Activated gamma-delta T cell (primary cell): Measurements from ENCODE around the gene PIK3IP1.
A peak's percentile ranks its signal among the peaks of the same experiment; 100 is the strongest.
"Not testable (repeated sequence)": the region's sequence is repeated elsewhere in the genome, so short reads cannot be mapped to it uniquely, and the experiment has no call there.

Experiments
- DNase-seq: peaks from one replicate; lab custom pipeline; 2025; lab: John Stamatoyannopoulos, UW
- total RNA-seq, 2 donors: gene quantifications; one replicate each; lab custom pipeline; 2026; lab: John Stamatoyannopoulos, UW

The PIK3IP1 gene
- total RNA-seq, result 535 to 611 reads per million in 2 donors

- DNase-seq, result peak; percentile 27
These were observed at the start of gene PIK3IP1 for GRCh38 chr22:31292236-31292989. Gene PIK3IP1 (minus strand): TSS chr22:31292488. CDS start chr22:31292344, 144 bp downstream.

- no peak for DNase-seq
These were observed 49.2 kb upstream of the PIK3IP1 start for GRCh38 chr22:31341386-31342088.

- DNase-seq, result no peak
These were observed 48.5 kb upstream of the PIK3IP1 start for GRCh38 chr22:31340765-31341247.

GRCh38 chr22:31340360-31340759 lies 48.1 kb upstream of the PIK3IP1 start:
- DNase-seq, result no peak

GRCh38 chr22:31339148-31339832 lies 47.0 kb upstream of the PIK3IP1 start:
- no peak for DNase-seq

GRCh38 chr22:31337178-31337577 lies 44.9 kb upstream of the PIK3IP1 start:
- no peak for DNase-seq

GRCh38 chr22:31334329-31334728 lies 42.0 kb upstream of the PIK3IP1 start:
- no peak for DNase-seq

GRCh38 chr22:31333641-31334040 lies 41.4 kb upstream of the PIK3IP1 start:
- DNase-seq, result no peak

GRCh38 chr22:31332886-31333285 lies 40.6 kb upstream of the PIK3IP1 start:
- DNase-seq, result no peak

- DNase-seq, result no peak
These were observed 39.7 kb upstream of the PIK3IP1 start for GRCh38 chr22:31332010-31332409.

GRCh38 chr22:31329453-31330215 lies 37.3 kb upstream of the PIK3IP1 start:
- no peak for DNase-seq

GRCh38 chr22:31329029-31329428 lies 36.7 kb upstream of the PIK3IP1 start:
- no peak for DNase-seq

GRCh38 chr22:31328544-31328960 lies 36.3 kb upstream of the PIK3IP1 start:
- DNase-seq, result no peak

GRCh38 chr22:31327806-31328543 lies 35.7 kb upstream of the PIK3IP1 start:
- no peak for DNase-seq

GRCh38 chr22:31326877-31327276 lies 34.6 kb upstream of the PIK3IP1 start:
- DNase-seq, result no peak

GRCh38 chr22:31323578-31324550 lies 31.6 kb upstream of the PIK3IP1 start:
- DNase-seq, result no peak

- no peak for DNase-seq
These were observed 29.1 kb upstream of the PIK3IP1 start for GRCh38 chr22:31321421-31321820.

GRCh38 chr22:31314220-31314619 lies 21.9 kb upstream of the PIK3IP1 start:
- not testable (repeated sequence) for DNase-seq

- DNase-seq, result no peak
These were observed 21.3 kb upstream of the PIK3IP1 start for GRCh38 chr22:31313366-31314147.
